ENCODE measurements around the gene IBA57.

The IBA57 gene

GRCh38 chr1:228194921-228195812 is 29.6 kb downstream of the IBA57 start:
- DNase-seq: no peak

GRCh38 chr1:228197555-228198147 is 32.0 kb downstream of the IBA57 start:
- DNase-seq: no peak

- peak; percentile 15 for DNase-seq
Measured at GRCh38 chr1:228198977-228199590, 33.5 kb downstream of the IBA57 start.

- no peak for DNase-seq
Measured at GRCh38 chr1:228204958-228205357, 39.4 kb downstream of the IBA57 start.

GRCh38 chr1:228205526-228206436 is 40.2 kb downstream of the IBA57 start:
- no peak for DNase-seq

GRCh38 chr1:228206582-228207351 is 41.2 kb downstream of the IBA57 start:
- no peak for DNase-seq

- DNase-seq: no peak
Measured at GRCh38 chr1:228207381-228207810, 41.8 kb downstream of the IBA57 start.

GRCh38 chr1:228207851-228208821 is 42.5 kb downstream of the IBA57 start, which contains the start of gene OBSCN:
OBSCN (plus strand) TSS chr1:228208044; CDS start chr1:228211784, 3,740 bp downstream.
- DNase-seq: no peak

- DNase-seq: no peak
Measured at GRCh38 chr1:228208831-228209551, 43.4 kb downstream of the IBA57 start.

GRCh38 chr1:228209657-228210056 is 44.1 kb downstream of the IBA57 start:
- DNase-seq: no peak

GRCh38 chr1:228210076-228210651 is 44.6 kb downstream of the IBA57 start:
- DNase-seq: no peak

- DNase-seq: no peak
Measured at GRCh38 chr1:228210712-228211530, 45.3 kb downstream of the IBA57 start.

- no peak for DNase-seq
Measured at GRCh38 chr1:228211531-228212414, 46.2 kb downstream of the IBA57 start.

GRCh38 chr1:228212415-228212965 is 46.9 kb downstream of the IBA57 start:
- no peak for DNase-seq

- peak; percentile 52 for DNase-seq
Measured at GRCh38 chr1:228212966-228213844, 47.6 kb downstream of the IBA57 start.
